ENCODE measurements around the gene NOX4.

NOX4 gene

DNA sequence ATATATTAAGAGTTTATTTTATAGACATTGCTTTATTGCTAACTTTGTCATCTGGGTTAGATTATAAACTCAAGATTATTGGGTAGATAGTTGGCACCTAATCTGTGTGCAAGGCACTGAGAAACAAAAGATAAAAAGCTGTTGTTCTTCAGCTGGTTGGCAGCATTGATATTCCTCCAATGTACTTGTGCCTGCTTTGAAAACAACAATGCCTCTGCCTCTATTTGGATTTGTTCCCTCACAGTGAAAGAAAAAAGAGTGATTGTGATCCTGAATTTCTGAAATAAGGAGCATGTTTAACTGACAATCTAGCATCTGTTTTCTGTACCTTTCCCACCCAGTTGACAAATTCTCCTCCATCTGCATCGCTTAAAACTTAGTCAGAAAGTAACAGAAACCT lies 215.2 kb downstream of the NOX4 start:
- H3K4me1 ChIP-seq (ENCODE audit: control insufficient read depth, low read length), result no peaks in the 10 kb centered on the region
- H3K4me2 ChIP-seq (ENCODE audit: low read length), result no peak overlapping the region
- no peaks in the 10 kb centered on the region for H4K20me1 ChIP-seq (ENCODE audit: control insufficient read depth, insufficient read depth, low read depth, low read length)
- no peaks in the 10 kb centered on the region for H3K27me3 ChIP-seq (ENCODE audit: control insufficient read depth, low read length)
- H3K36me3 ChIP-seq (ENCODE audit: control insufficient read depth, low read length), result no peaks in the 10 kb centered on the region
- no peak for TF ChIP-seq CTCF (IDR thresholded peaks at IDR 0.05; ENCODE audit: low read depth, low read length, poor library complexity, severe bottlenecking)
- no peak for TF ChIP-seq EZH2phosphoT487 (IDR thresholded peaks at IDR 0.05; ENCODE audit: borderline replicate concordance, low read length)
- no peak overlapping the region for H3K27ac ChIP-seq (ENCODE audit: low read depth, low read length)
- no peak overlapping the region for H3K4me3 ChIP-seq (ENCODE audit: low read length)
- H3K9me2 ChIP-seq (replicated peaks; ENCODE audit: control insufficient read depth, low read length), result no peaks in the 10 kb centered on the region
- no peaks in the 10 kb centered on the region for H3K9me3 ChIP-seq (ENCODE audit: control insufficient read depth, insufficient read depth, low read length)
- no peaks in the 10 kb centered on the region for H3F3A ChIP-seq (ENCODE audit: control insufficient read depth, insufficient read depth)
- no peaks in the 10 kb centered on the region for H3K79me2 ChIP-seq (ENCODE audit: control insufficient read depth, low read length)

Data from DOHH2 (cell line).